Muscle of leg (tissue), 11 donors: Measurements from ENCODE around the gene CTNND2. TPM values are rescaled to one million over a fixed set of nuclear protein-coding genes. Genes with fewer than 3 reads are reported as not detected.
A peak's percentile ranks its signal among the peaks of the same experiment; 100 is the strongest.

Experiments
- DNase-seq: peaks from one replicate; pipeline ENCODE4 v3.0.0; 2013
- H3K27ac ChIP-seq: one replicate; pipeline ENCODE4 v1.5.1; 2013; ENCODE audit warnings: mild to moderate bottlenecking, low read length, control low read depth
- H3K27me3 ChIP-seq: one replicate; pipeline ENCODE4 v1.6.1; 2013; ENCODE audit warnings: low read length; ENCODE audit not compliant: control insufficient read depth, insufficient read depth
- H3K36me3 ChIP-seq: one replicate; pipeline ENCODE4 v1.6.1; 2013; ENCODE audit warnings: low read length; ENCODE audit not compliant: control insufficient read depth, insufficient read depth
- H3K4me1 ChIP-seq: one replicate; pipeline ENCODE4 v1.6.1; 2013; ENCODE audit warnings: low read length; ENCODE audit not compliant: control insufficient read depth, insufficient read depth
- H3K4me3 ChIP-seq: one replicate; pipeline ENCODE4 v1.5.1; 2013; ENCODE audit warnings: low read length, control low read depth
- H3K9me3 ChIP-seq: replicated peaks from 2 replicates; pipeline ENCODE4 v1.6.1; 2013; ENCODE audit warnings: low read depth, low read length; ENCODE audit not compliant: control insufficient read depth
- WGBS: methylation state at CpG from one replicate; pipeline ENCODE4 v1.1.5; 2013; ENCODE audit warnings: missing lambda C conversion rate; ENCODE audit not compliant: insufficient coverage; 5-methylcytosine and 5-hydroxymethylcytosine counted together
- polyA plus RNA-seq, 8 donors: library from polyadenylated mRNA; unstranded; fragments of 120-200 nt; gene quantifications; one replicate each; pipeline versions ENCODE4 v1.2.1 to v1.2.3, GENCODE V29; 2013; ENCODE audit warnings: inconsistent platforms in 1 of 8, low replicate concordance in 1 of 8; ENCODE audit not compliant: insufficient read length in 8 of 8, insufficient read depth in 1 of 8
- total RNA-seq: library from RNA; stranded (reverse); fragments of 120-200 nt; gene quantifications from one replicate; pipeline ENCODE4 v1.2.4, GENCODE V29; 2013

The CTNND2 gene
- total and polyA plus RNA-seq, 9 donors = 0.48 to 1.0 (median 0.71) TPM

GRCh38 chr5:11363631-11364178, 540.5 kb downstream of the CTNND2 start:
- no peaks in the 10 kb centered on the region for H3K36me3 ChIP-seq
- no peaks in the 10 kb centered on the region for H3K9me3 ChIP-seq
- 83% methylated on average over 3 of the region's 5 CpGs for WGBS
- no peaks in the 10 kb centered on the region for H3K4me1 ChIP-seq
- H3K27me3 ChIP-seq = no peaks in the 10 kb centered on the region
- DNase-seq = no peak
- no peak overlapping the region for H3K27ac ChIP-seq
- no peak overlapping the region for H3K4me3 ChIP-seq

GRCh38 chr5:11361768-11362167, 542.5 kb downstream of the CTNND2 start:
- H3K4me1 ChIP-seq = no peaks in the 10 kb centered on the region
- DNase-seq = no peak
- no peak overlapping the region for H3K4me3 ChIP-seq
- H3K9me3 ChIP-seq = no peaks in the 10 kb centered on the region
- H3K27ac ChIP-seq = no peak overlapping the region
- H3K27me3 ChIP-seq = no peaks in the 10 kb centered on the region
- 94% methylated on average over 2 of the region's 4 CpGs for WGBS
- no peaks in the 10 kb centered on the region for H3K36me3 ChIP-seq

- Histone ChIP-seq H3K27me3 (no peaks in the 10 kb centered on the region), H3K4me1 (no peaks in the 10 kb centered on the region), H3K9me3 (peaks cover 3% of the 10 kb centered on the region), H3K27ac (no peak overlapping the region), H3K36me3 (no peaks in the 10 kb centered on the region), H3K4me3 (no peak overlapping the region)
- DNase-seq = no peak
- 100% methylated on average over 1 of the region's 4 CpGs for WGBS
Measured at GRCh38 chr5:11357928-11358327, 546.3 kb downstream of the CTNND2 start.

GRCh38 chr5:11355491-11355890, 548.8 kb downstream of the CTNND2 start:
- H3K9me3 ChIP-seq = peaks cover 3% of the 10 kb centered on the region
- no peak overlapping the region for H3K27ac ChIP-seq
- H3K36me3 ChIP-seq = no peaks in the 10 kb centered on the region
- H3K4me3 ChIP-seq = no peak overlapping the region
- no peaks in the 10 kb centered on the region for H3K4me1 ChIP-seq
- no peaks in the 10 kb centered on the region for H3K27me3 ChIP-seq
- no peak for DNase-seq

- no peak overlapping the region for H3K4me3 ChIP-seq
- no peaks in the 10 kb centered on the region for H3K27me3 ChIP-seq
- H3K4me1 ChIP-seq = no peaks in the 10 kb centered on the region
- H3K36me3 ChIP-seq = no peaks in the 10 kb centered on the region
- 63% methylated on average over 16 of the region's 16 CpGs for WGBS
- no peak for DNase-seq
- H3K9me3 ChIP-seq = no peaks in the 10 kb centered on the region
- H3K27ac ChIP-seq = no peak overlapping the region
Measured at GRCh38 chr5:11346336-11346735, 557.9 kb downstream of the CTNND2 start.

GRCh38 chr5:11335881-11336760, 568.1 kb downstream of the CTNND2 start:
- no CpG with 5 or more reads among the region's 3 CpGs for WGBS
- H3K36me3 ChIP-seq = no peaks in the 10 kb centered on the region
- H3K27me3 ChIP-seq = no peaks in the 10 kb centered on the region
- no peaks in the 10 kb centered on the region for H3K9me3 ChIP-seq
- H3K4me1 ChIP-seq = no peaks in the 10 kb centered on the region
- no peak for DNase-seq
- H3K4me3 ChIP-seq = no peak overlapping the region
- no peak overlapping the region for H3K27ac ChIP-seq

- WGBS = no CpG with 5 or more reads among the region's 3 CpGs
- H3K4me1 ChIP-seq = no peaks in the 10 kb centered on the region
- H3K9me3 ChIP-seq = no peaks in the 10 kb centered on the region
- no peaks in the 10 kb centered on the region for H3K36me3 ChIP-seq
- no peak for DNase-seq
- no peak overlapping the region for H3K27ac ChIP-seq
- no peak overlapping the region for H3K4me3 ChIP-seq
- H3K27me3 ChIP-seq = no peaks in the 10 kb centered on the region
Measured at GRCh38 chr5:11334404-11334803, 569.8 kb downstream of the CTNND2 start.

- H3K36me3 ChIP-seq = no peaks in the 10 kb centered on the region
- no peaks in the 10 kb centered on the region for H3K27me3 ChIP-seq
- no peak for DNase-seq
- WGBS = 67% methylated on average over 3 of the region's 5 CpGs
- H3K4me1 ChIP-seq = no peaks in the 10 kb centered on the region
- H3K4me3 ChIP-seq = no peak overlapping the region
- no peak overlapping the region for H3K27ac ChIP-seq
- no peaks in the 10 kb centered on the region for H3K9me3 ChIP-seq
Measured at GRCh38 chr5:11329679-11330078, 574.6 kb downstream of the CTNND2 start.

- Histone ChIP-seq H3K36me3 (no peaks in the 10 kb centered on the region), H3K27me3 (no peaks in the 10 kb centered on the region), H3K4me3 (no peak overlapping the region), H3K4me1 (no peaks in the 10 kb centered on the region), H3K9me3 (no peaks in the 10 kb centered on the region), H3K27ac (no peak overlapping the region)
- DNase-seq = peak; percentile 18
- WGBS = 67% methylated on average over 1 of the region's 5 CpGs
Measured at GRCh38 chr5:11324521-11325289, 579.5 kb downstream of the CTNND2 start.

GRCh38 chr5:11323761-11324160, 580.5 kb downstream of the CTNND2 start:
- Histone ChIP-seq H3K27me3 (no peaks in the 10 kb centered on the region), H3K4me3 (no peak overlapping the region), H3K27ac (no peak overlapping the region), H3K4me1 (no peaks in the 10 kb centered on the region), H3K9me3 (no peaks in the 10 kb centered on the region), H3K36me3 (no peaks in the 10 kb centered on the region)
- no peak for DNase-seq
- 88% methylated on average over 4 of the region's 4 CpGs for WGBS
